Liver (tissue), 3 donors: ENCODE measurements around the gene DHH.

Source experiments
- JUND ChIP-seq, 2 donors: IDR thresholded peaks; 2 replicates each; pipeline ENCODE4 v1.6.1; 2016; ENCODE audit warnings: antibody characterized with exemption in 2 of 2
- TAF1 ChIP-seq: conservative IDR thresholded peaks from 2 replicates; pipeline ENCODE4 v1.6.1; 2016; ENCODE audit warnings: antibody characterized with exemption, mild to moderate bottlenecking
- TF ChIP-seq, protein P1 (sequence below): IDR thresholded peaks from 2 replicates; pipeline ENCODE4 v1.6.1; 2016; ENCODE audit warnings: antibody characterized with exemption
- TF ChIP-seq, protein P2 (sequence below): fragments of 150-350 bp; IDR thresholded peaks from 2 replicates; pipeline ENCODE4 v1.5.1; 2017; ENCODE audit warnings: improper control_type of control experiment, low read depth, low read length; ENCODE audit not compliant: missing input control
- TF ChIP-seq, protein P3 (sequence below): IDR thresholded peaks from 2 replicates; pipeline ENCODE4 v1.6.1; 2016; ENCODE audit warnings: antibody characterized with exemption
- donor health status: healthy.
- donor health status: healthy.

DNA sequence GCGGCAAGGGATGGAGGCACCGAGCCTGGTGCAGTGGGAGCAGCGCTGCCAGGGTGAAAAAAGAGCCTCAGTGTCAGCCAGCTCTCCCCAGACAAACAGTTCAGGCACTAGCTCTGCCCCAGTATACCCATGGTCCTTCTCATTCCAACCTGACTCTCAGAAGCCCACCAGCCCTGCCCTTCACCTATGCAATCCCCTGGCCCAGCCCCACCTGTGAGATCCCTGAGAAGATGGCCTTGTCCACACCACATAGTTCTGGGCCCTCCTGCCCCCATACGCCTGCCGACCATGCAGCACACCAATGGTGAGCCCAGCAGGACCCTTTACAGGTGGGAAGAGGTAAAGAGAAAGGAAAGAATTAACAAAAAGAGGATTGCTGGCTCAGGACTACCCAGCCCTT lies 40.5 kb downstream of the DHH start:
- TF ChIP-seq, protein P1, sequence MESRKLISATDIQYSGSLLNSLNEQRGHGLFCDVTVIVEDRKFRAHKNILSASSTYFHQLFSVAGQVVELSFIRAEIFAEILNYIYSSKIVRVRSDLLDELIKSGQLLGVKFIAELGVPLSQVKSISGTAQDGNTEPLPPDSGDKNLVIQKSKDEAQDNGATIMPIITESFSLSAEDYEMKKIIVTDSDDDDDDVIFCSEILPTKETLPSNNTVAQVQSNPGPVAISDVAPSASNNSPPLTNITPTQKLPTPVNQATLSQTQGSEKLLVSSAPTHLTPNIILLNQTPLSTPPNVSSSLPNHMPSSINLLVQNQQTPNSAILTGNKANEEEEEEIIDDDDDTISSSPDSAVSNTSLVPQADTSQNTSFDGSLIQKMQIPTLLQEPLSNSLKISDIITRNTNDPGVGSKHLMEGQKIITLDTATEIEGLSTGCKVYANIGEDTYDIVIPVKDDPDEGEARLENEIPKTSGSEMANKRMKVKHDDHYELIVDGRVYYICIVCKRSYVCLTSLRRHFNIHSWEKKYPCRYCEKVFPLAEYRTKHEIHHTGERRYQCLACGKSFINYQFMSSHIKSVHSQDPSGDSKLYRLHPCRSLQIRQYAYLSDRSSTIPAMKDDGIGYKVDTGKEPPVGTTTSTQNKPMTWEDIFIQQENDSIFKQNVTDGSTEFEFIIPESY = no peak
- TF ChIP-seq, protein P2, sequence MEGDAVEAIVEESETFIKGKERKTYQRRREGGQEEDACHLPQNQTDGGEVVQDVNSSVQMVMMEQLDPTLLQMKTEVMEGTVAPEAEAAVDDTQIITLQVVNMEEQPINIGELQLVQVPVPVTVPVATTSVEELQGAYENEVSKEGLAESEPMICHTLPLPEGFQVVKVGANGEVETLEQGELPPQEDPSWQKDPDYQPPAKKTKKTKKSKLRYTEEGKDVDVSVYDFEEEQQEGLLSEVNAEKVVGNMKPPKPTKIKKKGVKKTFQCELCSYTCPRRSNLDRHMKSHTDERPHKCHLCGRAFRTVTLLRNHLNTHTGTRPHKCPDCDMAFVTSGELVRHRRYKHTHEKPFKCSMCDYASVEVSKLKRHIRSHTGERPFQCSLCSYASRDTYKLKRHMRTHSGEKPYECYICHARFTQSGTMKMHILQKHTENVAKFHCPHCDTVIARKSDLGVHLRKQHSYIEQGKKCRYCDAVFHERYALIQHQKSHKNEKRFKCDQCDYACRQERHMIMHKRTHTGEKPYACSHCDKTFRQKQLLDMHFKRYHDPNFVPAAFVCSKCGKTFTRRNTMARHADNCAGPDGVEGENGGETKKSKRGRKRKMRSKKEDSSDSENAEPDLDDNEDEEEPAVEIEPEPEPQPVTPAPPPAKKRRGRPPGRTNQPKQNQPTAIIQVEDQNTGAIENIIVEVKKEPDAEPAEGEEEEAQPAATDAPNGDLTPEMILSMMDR = no peak
- TF ChIP-seq, protein P3, sequence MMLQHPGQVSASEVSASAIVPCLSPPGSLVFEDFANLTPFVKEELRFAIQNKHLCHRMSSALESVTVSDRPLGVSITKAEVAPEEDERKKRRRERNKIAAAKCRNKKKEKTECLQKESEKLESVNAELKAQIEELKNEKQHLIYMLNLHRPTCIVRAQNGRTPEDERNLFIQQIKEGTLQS = no peak
- no peak for TF ChIP-seq TAF1
- TF ChIP-seq JUND (IDR thresholded peaks at IDR 0.05) = no peak
